Activated CD8-positive, alpha-beta T cell treated with anti-CD3 and anti-CD28 coated beads for 36 hours (primary cell): ENCODE results near the gene PTK6. TPM values are rescaled to one million over a fixed set of nuclear protein-coding genes. Genes with fewer than 3 reads are reported as not detected.

Experiments
- ATAC-seq: fragments of 200-7000 bp; cut with Tn5 transposase; one replicate; pipeline ENCODE4 v1.10.0; 2021; ENCODE audit warnings: mild to moderate bottlenecking, moderate library complexity
- CTCF ChIA-PET: fragments of 350-600 bp; sonication (Branson Sonifier 250); formaldehyde crosslinking; loops from one replicate; lab custom pipeline; 2021; ENCODE audit warnings: antibody characterized with exemption; lab: Charles Lee
- POLR2A ChIA-PET: fragments of 350-600 bp; sonication (Branson Sonifier 250); formaldehyde crosslinking; loops from one replicate; lab custom pipeline; 2021; ENCODE audit warnings: antibody characterized with exemption; lab: Charles Lee
- DNase-seq: peaks from one replicate; pipeline ENCODE4 v3.0.0-alpha.2; 2020
- H3K27ac Mint-ChIP-seq: one replicate; pipeline ENCODE4 v1.8.0; 2021; ENCODE audit warnings: mild to moderate bottlenecking, mixed read lengths
- H3K27me3 Mint-ChIP-seq: one replicate; pipeline ENCODE4 v1.8.0; 2021; ENCODE audit warnings: mixed read lengths
- H3K36me3 Mint-ChIP-seq: one replicate; pipeline ENCODE4 v1.8.0; 2021; ENCODE audit warnings: low read depth, mixed read lengths
- H3K4me1 Mint-ChIP-seq: one replicate; pipeline ENCODE4 v1.8.0; 2021; ENCODE audit warnings: low read depth, mixed read lengths
- H3K4me3 Mint-ChIP-seq: one replicate; pipeline ENCODE4 v1.8.0; 2021; ENCODE audit warnings: mild to moderate bottlenecking, moderate library complexity, mixed read lengths
- H3K9me3 Mint-ChIP-seq: one replicate; pipeline ENCODE4 v1.8.0; 2021; ENCODE audit warnings: mixed read lengths
- CTCF ChIP-seq: fragments of 200-600 bp; IDR thresholded peaks from one replicate; pipeline ENCODE4 v1.8.0; 2022; ENCODE audit warnings: antibody characterized with exemption, mild to moderate bottlenecking
- intact Hi-C: fragments of 100-400 bp; cut with micrococcal nuclease; formaldehyde crosslinking; loops from one replicate; pipeline ENCODE4 v1.10.0; 2022
- total RNA-seq, 2 experiments: library from RNA; stranded (reverse); gene quantifications; one replicate each; pipeline ENCODE4 v1.2.3, GENCODE V29; 2021

PTK6 gene
- total RNA-seq, 2 experiments from 2014 or later, result 0.18 TPM; not detected in 1

GRCh38 chr20:63497946-63498935, 38.9 kb downstream of the PTK6 start:
- ChIA-PET CTCF (interaction anchor here (1.7 kb wide), 1 partner anchor 56 kb away, joined by 4 read pairs; no protein-coding TSS in a partner anchor), POLR2A (interaction anchor here (0.6 to 1.0 kb wide), 2 partner anchors 33 to 39 kb away, joined by 3 read pairs; partner anchors contain the start of gene PTK6)
- Mint-ChIP-seq H3K27me3 (peaks cover 12% of the 10 kb centered on the region), H3K4me1 (no peaks in the 10 kb centered on the region), H3K27ac (no peak overlapping the region), H3K4me3 (no peak overlapping the region), H3K9me3 (no peaks in the 10 kb centered on the region), H3K36me3 (no peaks in the 10 kb centered on the region)
- DNase-seq, result no peak
- intact Hi-C loops, result no loop called here
- no peak for ATAC-seq
- TF ChIP-seq CTCF, result no peak

GRCh38 chr20:63497138-63497945, 39.8 kb downstream of the PTK6 start:
- ChIA-PET POLR2A (interaction anchor here (0.6 to 1.4 kb wide), 5 partner anchors 23 to 40 kb away, joined by 3 to 5 read pairs (median 3); partner anchors contain the start of genes PPDPF and PTK6), CTCF (interaction anchor here (0.7 to 2.3 kb wide), 17 partner anchors 10 to 788 kb away, joined by 3 to 22 read pairs (median 4); partner anchors contain the start of genes PPDPF and PTK6)
- H3K9me3 Mint-ChIP-seq, result no peaks in the 10 kb centered on the region
- intact Hi-C loops, result no loop called here
- no peak for DNase-seq
- no peak overlapping the region for H3K4me3 Mint-ChIP-seq
- no peaks in the 10 kb centered on the region for H3K36me3 Mint-ChIP-seq
- no peak for TF ChIP-seq CTCF
- peaks cover 12% of the 10 kb centered on the region for H3K27me3 Mint-ChIP-seq
- no peak overlapping the region for H3K27ac Mint-ChIP-seq
- no peaks in the 10 kb centered on the region for H3K4me1 Mint-ChIP-seq
- no peak for ATAC-seq

- H3K27ac Mint-ChIP-seq, result no peak overlapping the region
- intact Hi-C loops, result no loop called here
- CTCF ChIA-PET, result interaction anchor here (0.6 to 2.3 kb wide), 25 partner anchors 8 to 789 kb away, joined by 3 to 22 read pairs (median 3); partner anchors contain the start of genes PPDPF and PTK6
- H3K27me3 Mint-ChIP-seq, result peaks cover 12% of the 10 kb centered on the region
- ATAC-seq, result peak; percentile 9
- no peak for DNase-seq
- POLR2A ChIA-PET, result interaction anchor here (0.9 to 1.4 kb wide), 4 partner anchors 24 to 278 kb away, joined by 3 to 5 read pairs (median 3); partner anchors contain the start of gene PPDPF
- no peak for TF ChIP-seq CTCF
- H3K4me3 Mint-ChIP-seq, result no peak overlapping the region
- no peaks in the 10 kb centered on the region for H3K36me3 Mint-ChIP-seq
- H3K9me3 Mint-ChIP-seq, result no peaks in the 10 kb centered on the region
- no peaks in the 10 kb centered on the region for H3K4me1 Mint-ChIP-seq
Measured at GRCh38 chr20:63496596-63497120, 40.5 kb downstream of the PTK6 start.

GRCh38 chr20:63495741-63496595, 41.2 kb downstream of the PTK6 start:
- Mint-ChIP-seq H3K9me3 (no peaks in the 10 kb centered on the region), H3K27ac (no peak overlapping the region), H3K4me1 (no peaks in the 10 kb centered on the region), H3K36me3 (no peaks in the 10 kb centered on the region), H3K27me3 (peaks cover 12% of the 10 kb centered on the region), H3K4me3 (no peak overlapping the region)
- DNase-seq, result peak; percentile 78
- peak; percentile 99 for TF ChIP-seq CTCF
- ChIA-PET POLR2A (interaction anchor here (0.9 to 1.4 kb wide), 3 partner anchors 25 to 277 kb away, joined by 3 to 5 read pairs (median 3); partner anchors contain the start of gene PPDPF), CTCF (interaction anchor here (0.6 to 2.3 kb wide), 22 partner anchors 9 to 624 kb away, joined by 3 to 22 read pairs (median 4); partner anchors contain the start of genes PPDPF and PTK6)
- ATAC-seq, result peak; percentile 82
- intact Hi-C loops, result no loop called here
